CD8-positive, alpha-beta memory T cell (primary cell): ENCODE results near the gene THOP1. TPM values are rescaled to one million over a fixed set of nuclear protein-coding genes. Genes with fewer than 3 reads are reported as not detected.

Experiments
- CTCF ChIA-PET: fragments of 350-600 bp; sonication (Branson Sonifier 250); formaldehyde crosslinking; loops from one replicate; lab custom pipeline; 2021; ENCODE audit warnings: antibody characterized with exemption; lab: Charles Lee
- POLR2A ChIA-PET: fragments of 350-600 bp; sonication (Branson Sonifier 250); formaldehyde crosslinking; loops from one replicate; lab custom pipeline; 2021; ENCODE audit warnings: antibody characterized with exemption; lab: Charles Lee
- DNase-seq, 5 donors: peaks; one replicate each; pipeline versions ENCODE4 v3.0.0 to v3.0.0-alpha.2; 2020 to 2022; ENCODE audit warnings: mixed read lengths in 1 of 5
- H3K27ac ChIP-seq: one replicate; pipeline ENCODE4 v1.7.0; 2013; ENCODE audit warnings: low read depth, mild to moderate bottlenecking, low read length, moderate library complexity
- H3K27me3 ChIP-seq: 2 replicates; pipeline ENCODE4 v1.7.0; 2013; ENCODE audit warnings: low read length, mild to moderate bottlenecking; ENCODE audit not compliant: insufficient read depth, poor library complexity, severe bottlenecking
- H3K36me3 ChIP-seq: 2 replicates; pipeline ENCODE4 v1.7.0; 2013; ENCODE audit warnings: mild to moderate bottlenecking, low read length, moderate library complexity; ENCODE audit not compliant: insufficient read depth
- H3K4me1 ChIP-seq: 2 replicates; pipeline ENCODE4 v1.7.0; 2013; ENCODE audit warnings: mild to moderate bottlenecking, low read length, moderate library complexity; ENCODE audit not compliant: insufficient read depth
- H3K4me3 ChIP-seq: 2 replicates; pipeline ENCODE4 v1.7.0; 2013; ENCODE audit warnings: mild to moderate bottlenecking, low read length
- H3K9me3 ChIP-seq: 2 replicates; pipeline ENCODE4 v1.7.0; 2013; ENCODE audit warnings: mild to moderate bottlenecking, low read length
- H3K27ac Mint-ChIP-seq, 8 donors: one replicate each; pipeline ENCODE4 v1.8.0; 2020 to 2021; ENCODE audit warnings: mixed read lengths in 8 of 8, mild to moderate bottlenecking in 6 of 8, inconsistent platforms in 3 of 8, moderate library complexity in 3 of 8
- H3K27me3 Mint-ChIP-seq, 2 donors: one replicate each; pipeline ENCODE4 v1.8.0; 2020 to 2021; ENCODE audit warnings: mixed read lengths in 2 of 2, mild to moderate bottlenecking in 1 of 2, moderate library complexity in 1 of 2
- H3K36me3 Mint-ChIP-seq, 3 donors: one replicate each; pipeline ENCODE4 v1.8.0; 2020 to 2021; ENCODE audit warnings: mixed read lengths in 3 of 3, inconsistent platforms in 1 of 3, mild to moderate bottlenecking in 1 of 3
- H3K4me1 Mint-ChIP-seq, 3 donors: one replicate each; pipeline ENCODE4 v1.8.0; 2020 to 2021; ENCODE audit warnings: mixed read lengths in 3 of 3, inconsistent platforms in 1 of 3, mild to moderate bottlenecking in 1 of 3
- H3K4me3 Mint-ChIP-seq, 7 donors: one replicate each; pipeline ENCODE4 v1.8.0; 2020 to 2021; ENCODE audit warnings: mixed read lengths in 7 of 7, mild to moderate bottlenecking in 6 of 7, moderate library complexity in 4 of 7, inconsistent platforms in 2 of 7
- H3K9me3 Mint-ChIP-seq, 5 donors: one replicate each; pipeline ENCODE4 v1.8.0; 2020 to 2022; ENCODE audit warnings: mixed read lengths in 5 of 5, mild to moderate bottlenecking in 3 of 5, moderate library complexity in 2 of 5, inconsistent platforms in 1 of 5
- polyA plus RNA-seq: library from polyadenylated mRNA; unstranded; fragments of 300-500 nt; fragmentation: Illumina TruSeq; gene quantifications from one replicate; pipeline ENCODE4 v1.2.3, GENCODE V29; 2021
- total RNA-seq, 2 experiments: library from RNA; stranded (reverse); gene quantifications; one replicate each; pipeline ENCODE4 v1.2.3, GENCODE V29; 2021

THOP1 gene
- total and polyA plus RNA-seq, 3 experiments from 2014 or later = 40.2 to 178 (median 169) TPM

DNA sequence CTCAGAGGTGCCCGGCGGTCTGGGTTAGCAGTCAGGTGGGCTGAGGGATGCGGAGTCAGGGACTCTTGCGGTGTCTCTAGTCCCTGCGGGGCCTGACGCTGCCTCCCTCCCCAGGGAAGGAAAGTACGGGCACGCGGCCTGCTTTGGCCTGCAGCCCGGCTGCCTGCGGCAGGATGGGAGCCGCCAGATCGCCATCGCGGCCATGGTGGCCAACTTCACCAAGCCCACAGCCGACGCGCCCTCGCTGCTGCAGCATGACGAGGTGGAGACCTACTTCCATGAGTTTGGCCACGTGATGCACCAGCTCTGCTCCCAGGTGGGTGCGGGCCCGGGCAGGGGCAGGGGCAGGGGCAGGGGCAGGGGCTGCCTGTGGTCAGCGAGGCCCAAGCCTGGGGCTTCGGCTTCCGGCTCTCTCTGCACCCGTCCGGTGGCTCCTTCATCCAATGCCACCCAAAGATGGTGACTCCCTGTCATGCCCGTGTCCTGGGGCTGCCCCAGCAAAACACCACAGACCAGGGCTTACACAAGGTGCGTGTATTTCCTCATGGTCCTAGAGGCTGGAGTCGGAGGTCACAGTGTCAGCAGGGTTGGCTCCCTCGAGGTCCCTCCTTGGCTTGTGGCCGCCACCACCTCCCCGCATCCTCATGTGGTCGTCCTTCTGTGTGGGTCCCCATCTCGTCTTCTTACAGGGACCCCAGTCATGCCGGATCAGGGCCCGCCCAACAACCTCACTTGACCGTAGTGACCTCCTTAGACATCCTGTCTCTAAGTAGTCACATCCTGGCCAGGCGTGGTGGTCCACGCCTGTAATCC, 23.0 kb downstream of the THOP1 start:
- no peak for DNase-seq
- Mint-ChIP-seq H3K9me3 (no peaks in the 10 kb centered on the region), H3K36me3 (peaks cover 3 to 44% (median 7%) of the 10 kb centered on the region in 3 donors), H3K4me3 (no peak overlapping the region), H3K4me1 (no peaks in the 10 kb centered on the region), H3K27ac (no peak overlapping the region), H3K27me3 (no peaks in the 10 kb centered on the region)
- Histone ChIP-seq H3K4me1 (no peaks in the 10 kb centered on the region), H3K27me3 (no peaks in the 10 kb centered on the region), H3K4me3 (no peak overlapping the region), H3K36me3 (no peaks in the 10 kb centered on the region), H3K27ac (no peak overlapping the region), H3K9me3 (no peaks in the 10 kb centered on the region)
- POLR2A ChIA-PET = no interaction called here
- CTCF ChIA-PET = no interaction called here

DNA sequence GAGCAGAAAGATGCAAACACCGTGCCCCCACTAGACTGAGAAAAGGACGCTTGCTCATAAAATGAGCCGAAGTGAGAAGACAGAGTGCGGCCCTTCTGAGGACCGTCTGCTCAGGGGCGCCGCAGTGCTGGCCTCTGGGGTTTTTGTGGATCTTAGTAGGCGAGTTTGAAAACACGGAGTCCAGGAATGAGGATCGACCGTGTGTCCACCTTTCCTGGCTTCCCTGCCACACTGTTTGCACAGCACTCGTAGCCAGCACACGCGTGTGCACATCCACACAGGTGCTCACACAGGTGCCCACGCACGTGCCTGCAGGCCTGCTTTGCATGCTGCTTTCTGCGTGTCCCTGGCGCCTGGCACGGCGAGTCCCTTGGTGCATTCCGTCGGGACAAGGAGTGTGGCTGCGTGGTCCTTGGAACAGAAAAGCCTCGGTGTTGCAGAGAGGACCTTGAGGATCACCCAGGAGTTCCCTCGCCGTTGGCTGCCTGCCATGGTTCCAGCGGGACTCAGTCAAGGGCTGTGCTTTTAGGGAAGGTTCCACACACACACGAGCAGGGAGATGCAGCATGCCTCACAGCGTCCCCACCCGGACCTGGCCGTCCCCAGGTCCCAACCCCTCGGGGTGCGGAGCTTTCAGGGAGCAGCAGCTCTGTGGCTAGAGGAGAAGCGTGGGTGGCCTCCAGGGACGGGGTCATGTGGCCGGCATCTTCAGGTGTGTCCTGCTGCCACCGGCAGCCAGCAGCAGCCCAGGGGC, 24.3 kb downstream of the THOP1 start:
- H3K36me3 ChIP-seq = no peaks in the 10 kb centered on the region
- no peaks in the 10 kb centered on the region for H3K4me1 Mint-ChIP-seq
- H3K9me3 ChIP-seq = no peaks in the 10 kb centered on the region
- H3K27me3 ChIP-seq = no peaks in the 10 kb centered on the region
- ChIA-PET CTCF (no interaction called here), POLR2A (no interaction called here)
- peaks cover 3 to 40% (median 7%) of the 10 kb centered on the region in 3 donors for H3K36me3 Mint-ChIP-seq
- H3K4me3 Mint-ChIP-seq = no peak overlapping the region
- H3K27me3 Mint-ChIP-seq = no peaks in the 10 kb centered on the region
- no peak overlapping the region for H3K27ac Mint-ChIP-seq
- no peak overlapping the region for H3K27ac ChIP-seq
- no peaks in the 10 kb centered on the region for H3K4me1 ChIP-seq
- no peak for DNase-seq
- H3K4me3 ChIP-seq = no peak overlapping the region
- H3K9me3 Mint-ChIP-seq = no peaks in the 10 kb centered on the region

DNA sequence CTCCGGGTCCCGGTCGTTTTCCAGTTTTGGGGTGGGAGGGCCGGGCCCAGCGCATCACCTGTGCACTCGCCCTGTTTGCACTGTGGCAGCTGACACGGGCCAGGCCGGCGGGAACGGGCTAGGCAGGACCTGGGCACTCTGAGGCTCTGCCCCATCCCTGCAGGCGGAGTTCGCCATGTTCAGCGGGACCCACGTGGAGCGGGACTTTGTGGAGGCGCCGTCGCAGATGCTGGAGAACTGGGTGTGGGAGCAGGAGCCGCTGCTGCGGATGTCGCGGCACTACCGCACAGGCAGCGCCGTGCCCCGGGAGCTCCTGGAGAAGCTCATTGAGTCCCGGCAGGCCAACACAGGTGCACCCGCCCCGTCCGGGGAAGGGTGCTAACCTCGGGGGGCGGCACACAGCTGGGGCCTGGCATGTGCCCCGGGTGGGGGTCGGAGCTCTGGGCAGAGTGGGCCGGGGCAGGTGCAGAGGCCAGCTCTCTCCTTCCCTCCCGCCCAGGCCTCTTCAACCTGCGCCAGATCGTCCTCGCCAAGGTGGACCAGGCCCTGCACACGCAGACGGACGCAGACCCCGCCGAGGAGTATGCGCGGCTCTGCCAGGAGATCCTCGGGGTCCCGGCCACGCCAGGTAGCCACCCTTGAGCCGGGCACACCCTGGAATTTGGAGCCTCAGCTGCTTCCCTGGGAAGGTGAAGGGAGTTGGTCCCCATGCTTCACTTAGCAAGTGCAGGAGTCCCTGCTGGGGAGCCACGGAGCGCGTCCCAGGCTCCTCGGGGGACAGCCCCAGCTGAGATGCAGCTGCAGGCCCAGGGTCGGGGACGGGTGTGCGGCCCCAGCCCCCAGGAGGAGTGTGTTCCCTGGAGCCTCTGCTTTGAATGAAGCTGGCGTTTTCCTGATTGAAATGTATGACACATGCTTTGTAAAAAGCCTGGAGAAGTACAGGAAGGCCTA, 25.1 kb downstream of the THOP1 start:
- no peak overlapping the region for H3K27ac Mint-ChIP-seq
- H3K4me3 ChIP-seq = no peak overlapping the region
- CTCF ChIA-PET = interaction anchor here (0.6 kb wide), 1 partner anchor 32 kb away, joined by 3 read pairs; no protein-coding TSS in a partner anchor
- no peaks in the 10 kb centered on the region for H3K36me3 ChIP-seq
- H3K9me3 Mint-ChIP-seq = no peaks in the 10 kb centered on the region
- no peak for DNase-seq
- no peaks in the 10 kb centered on the region for H3K27me3 Mint-ChIP-seq
- peaks cover 3 to 36% (median 7%) of the 10 kb centered on the region in 3 donors for H3K36me3 Mint-ChIP-seq
- H3K27me3 ChIP-seq = no peaks in the 10 kb centered on the region
- no peaks in the 10 kb centered on the region for H3K9me3 ChIP-seq
- no peaks in the 10 kb centered on the region for H3K4me1 ChIP-seq
- H3K27ac ChIP-seq = no peak overlapping the region
- POLR2A ChIA-PET = no interaction called here
- no peaks in the 10 kb centered on the region for H3K4me1 Mint-ChIP-seq
- no peak overlapping the region for H3K4me3 Mint-ChIP-seq

DNA sequence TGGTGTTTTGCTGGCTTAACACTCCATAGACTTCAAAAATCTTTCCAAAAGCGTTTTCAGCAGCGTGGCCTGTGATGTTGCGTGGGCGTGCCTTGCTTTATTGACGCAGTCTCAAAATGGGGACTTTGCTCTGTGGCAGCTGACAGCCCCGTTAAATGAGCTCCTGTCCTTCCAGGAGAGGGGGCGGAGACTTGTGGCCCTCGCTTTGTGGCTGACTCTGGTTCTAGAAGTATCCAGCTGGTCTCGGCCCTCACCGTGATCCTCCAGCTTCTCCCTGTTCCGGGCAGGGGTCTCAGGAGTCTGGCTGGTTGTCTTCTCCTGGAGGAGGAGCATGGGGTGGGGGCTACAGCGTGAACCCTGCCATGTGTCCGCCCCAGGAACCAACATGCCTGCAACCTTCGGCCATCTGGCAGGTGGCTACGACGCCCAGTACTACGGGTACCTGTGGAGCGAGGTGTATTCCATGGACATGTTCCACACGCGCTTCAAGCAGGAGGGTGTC, 26.0 kb downstream of the THOP1 start:
- H3K4me1 Mint-ChIP-seq = no peaks in the 10 kb centered on the region
- Histone ChIP-seq H3K27ac (no peak overlapping the region), H3K27me3 (no peaks in the 10 kb centered on the region), H3K4me1 (no peaks in the 10 kb centered on the region), H3K36me3 (no peaks in the 10 kb centered on the region), H3K4me3 (no peak overlapping the region), H3K9me3 (no peaks in the 10 kb centered on the region)
- H3K27me3 Mint-ChIP-seq = no peaks in the 10 kb centered on the region
- CTCF ChIA-PET = interaction anchor here (0.6 kb wide), 1 partner anchor 33 kb away, joined by 3 read pairs; no protein-coding TSS in a partner anchor
- DNase-seq = no peak
- no peak overlapping the region for H3K4me3 Mint-ChIP-seq
- no peaks in the 10 kb centered on the region for H3K9me3 Mint-ChIP-seq
- peaks cover 3 to 34% (median 7%) of the 10 kb centered on the region in 3 donors for H3K36me3 Mint-ChIP-seq
- POLR2A ChIA-PET = no interaction called here
- no peak overlapping the region for H3K27ac Mint-ChIP-seq

DNA sequence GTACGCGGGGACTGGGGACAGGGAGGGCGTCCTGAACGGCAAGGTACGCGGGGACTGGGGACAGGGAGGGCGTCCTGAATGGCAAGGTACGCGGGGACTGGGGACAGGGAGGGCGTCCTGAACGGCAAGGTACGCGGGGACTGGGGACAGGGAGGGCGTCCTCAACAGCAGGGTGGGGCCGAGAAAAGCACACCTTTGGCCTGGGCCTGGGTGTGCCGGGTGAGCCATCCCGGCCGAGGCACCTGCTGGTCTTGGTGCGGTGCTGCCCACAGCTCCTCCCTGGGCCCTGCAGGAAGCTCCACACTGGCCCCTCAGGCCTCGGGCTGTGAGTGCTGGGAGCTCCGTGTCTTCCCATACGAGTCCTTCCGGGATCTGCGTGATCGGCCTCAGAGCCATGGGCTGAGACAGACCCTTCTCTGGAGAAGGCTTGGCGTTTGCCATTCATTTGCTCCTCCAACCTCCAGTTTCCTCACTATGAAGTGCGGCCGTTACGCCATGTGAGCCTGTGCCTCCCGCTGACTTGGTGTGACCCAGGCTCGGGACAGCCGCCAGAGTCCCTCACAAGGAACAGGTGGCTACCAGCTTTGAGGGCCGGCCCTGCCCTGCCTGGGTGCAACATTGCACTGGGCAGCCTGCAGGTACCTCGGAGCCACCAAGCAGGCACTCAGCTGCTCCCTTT, 26.6 kb downstream of the THOP1 start:
- Mint-ChIP-seq H3K27me3 (no peaks in the 10 kb centered on the region), H3K27ac (peak overlapping the region in 1 of 8 donors; percentile 47), H3K4me3 (no peak overlapping the region), H3K9me3 (no peaks in the 10 kb centered on the region), H3K36me3 (peaks cover 3 to 28% (median 7%) of the 10 kb centered on the region in 3 donors), H3K4me1 (no peaks in the 10 kb centered on the region)
- no peaks in the 10 kb centered on the region for H3K4me1 ChIP-seq
- no peaks in the 10 kb centered on the region for H3K9me3 ChIP-seq
- H3K36me3 ChIP-seq = no peaks in the 10 kb centered on the region
- CTCF ChIA-PET = interaction anchor here (0.7 kb wide), 1 partner anchor 26 kb away, joined by 3 read pairs; no protein-coding TSS in a partner anchor
- H3K4me3 ChIP-seq = no peak overlapping the region
- POLR2A ChIA-PET = no interaction called here
- no peak for DNase-seq
- no peaks in the 10 kb centered on the region for H3K27me3 ChIP-seq
- H3K27ac ChIP-seq = no peak overlapping the region

DNA sequence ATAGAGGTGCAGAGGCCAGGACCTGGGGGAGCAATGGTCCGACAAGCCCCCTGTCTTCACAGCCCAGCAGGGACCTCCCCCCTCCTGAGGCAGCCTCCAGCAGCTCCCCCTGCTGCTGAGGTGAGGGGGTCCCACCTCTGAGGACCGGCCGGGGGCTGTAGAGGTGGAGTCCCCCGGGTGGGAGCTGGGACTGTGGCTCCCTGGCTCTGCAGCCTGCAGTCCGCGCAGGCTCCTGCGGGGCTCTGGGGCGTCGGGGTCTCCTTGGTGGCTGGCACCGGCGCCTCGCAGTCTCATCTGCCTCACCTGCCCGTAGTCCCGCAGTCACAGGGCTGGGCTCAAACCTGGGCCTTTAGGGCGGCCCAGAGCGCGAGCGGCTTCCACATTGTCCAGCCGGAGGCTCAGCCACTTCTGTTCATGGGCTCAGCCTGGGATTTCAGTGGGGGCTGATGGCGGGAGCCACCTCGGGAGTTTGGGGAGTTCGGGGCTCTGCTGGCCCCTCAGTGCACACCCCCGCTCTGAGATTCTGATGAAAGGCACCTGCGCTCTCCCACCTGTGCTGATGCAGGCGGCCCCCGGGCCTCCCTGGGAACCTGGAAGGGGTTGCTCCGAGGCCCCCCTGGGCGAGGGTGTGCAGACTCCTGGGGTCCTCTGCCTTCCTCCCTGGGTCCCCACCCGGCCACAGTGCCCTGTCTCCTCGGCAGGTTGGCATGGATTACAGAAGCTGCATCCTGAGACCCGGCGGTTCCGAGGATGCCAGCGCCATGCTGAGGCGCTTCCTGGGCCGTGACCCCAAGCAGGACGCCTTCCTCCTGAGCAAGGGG, 27.3 kb downstream of the THOP1 start:
- ChIA-PET POLR2A (no interaction called here), CTCF (interaction anchor here (0.7 kb wide), 1 partner anchor 25 kb away, joined by 3 read pairs; no protein-coding TSS in a partner anchor)
- H3K4me1 Mint-ChIP-seq = no peaks in the 10 kb centered on the region
- DNase-seq = no peak
- Histone ChIP-seq H3K4me3 (no peak overlapping the region), H3K27me3 (no peaks in the 10 kb centered on the region), H3K27ac (no peak overlapping the region), H3K9me3 (no peaks in the 10 kb centered on the region), H3K4me1 (no peaks in the 10 kb centered on the region), H3K36me3 (no peaks in the 10 kb centered on the region)
- H3K4me3 Mint-ChIP-seq = no peak overlapping the region
- peaks cover 3 to 25% (median 7%) of the 10 kb centered on the region in 3 donors for H3K36me3 Mint-ChIP-seq
- H3K27ac Mint-ChIP-seq = peak overlapping the region in 1 of 8 donors; percentile 47
- H3K27me3 Mint-ChIP-seq = no peaks in the 10 kb centered on the region
- no peaks in the 10 kb centered on the region for H3K9me3 Mint-ChIP-seq
